ENCODE data around the gene PAIP2B. TPM values are rescaled to one million over a fixed set of nuclear protein-coding genes. Genes with fewer than 3 reads are reported as not detected.

Gene PAIP2B
- total RNA-seq, 2 experiments from 2014 or later = 3.0 to 6.9 TPM

GRCh38 chr2:71224935-71225334 is 2.0 kb downstream of the PAIP2B start:
- Histone ChIP-seq H3K9me2 (ENCODE audit: insufficient read depth, low read length) (no peaks in the 10 kb centered on the region), H3K36me3 (ENCODE audit: insufficient read depth, low read length) (no peaks in the 10 kb centered on the region), H3K4me3 (ENCODE audit: low read depth, low read length, poor library complexity, severe bottlenecking) (peak overlapping the region; percentile 73), H3K4me2 (ENCODE audit: low read length) (peak overlapping the region; percentile 97), H4K20me1 (ENCODE audit: insufficient read depth, low read length) (no peaks in the 10 kb centered on the region), H3K4me1 (ENCODE audit: insufficient read depth, low read length, poor library complexity, severe bottlenecking) (peaks cover 32% of the 10 kb centered on the region), H3K27ac (ENCODE audit: low read depth, low read length, poor library complexity, severe bottlenecking) (peak overlapping the region; percentile 4), H2AFZ (ENCODE audit: low read length) (no peak overlapping the region; the same call in 1 of the 2 replicates), H3K79me2 (ENCODE audit: insufficient read depth, low read depth, low read length) (peaks cover 20% of the 10 kb centered on the region; the same call in 1 of the 2 replicates), H3K9me3 (ENCODE audit: low read length) (peaks cover 5% of the 10 kb centered on the region; the same call in 1 of the 2 replicates)
- BruUV-seq (replicated peaks) = no TSS peak
- no peak for TF ChIP-seq CTCF (conservative IDR thresholded peaks at IDR 0.05; ENCODE audit: low read length)
- TF ChIP-seq EZH2phosphoT487 (IDR thresholded peaks at IDR 0.05; ENCODE audit: borderline replicate concordance, low read depth, low read length) = no peak
- ChIA-PET CTCF (ENCODE audit: unreplicated experiment) (no interaction called here), POLR2A (interaction anchor here (1.2 to 1.9 kb wide), 3 partner anchors 10 to 52 kb away, joined by 5 to 11 read pairs (median 6); no protein-coding TSS in a partner anchor)
- intact Hi-C loops (cut with micrococcal nuclease; ENCODE audit: unreplicated experiment) = loop anchor here (1.0 to 5.0 kb wide), 3 partner anchors 51 to 285 kb away; partner anchors contain the start of gene NAGK
- DNase-seq (ENCODE audit: low spot score) = no peak

GRCh38 chr2:71224457-71224856 is 2.4 kb downstream of the PAIP2B start:
- no TSS peak for BruUV-seq (replicated peaks)
- ChIA-PET CTCF (ENCODE audit: unreplicated experiment) (no interaction called here), POLR2A (interaction anchor here (0.9 to 1.5 kb wide), 2 partner anchors 11 to 12 kb away, joined by 3 to 5 read pairs; no protein-coding TSS in a partner anchor)
- H3K4me3 ChIP-seq (ENCODE audit: low read depth, low read length, poor library complexity, severe bottlenecking) = peak overlapping the region; percentile 73
- peak; percentile 13 for DNase-seq (ENCODE audit: low spot score)
- peak overlapping the region; percentile 4 for H3K27ac ChIP-seq (ENCODE audit: low read depth, low read length, poor library complexity, severe bottlenecking)
- peaks cover 3% of the 10 kb centered on the region; the same call in 1 of the 2 replicates for H3K9me3 ChIP-seq (ENCODE audit: low read length)
- H3K9me2 ChIP-seq (ENCODE audit: insufficient read depth, low read length) = no peaks in the 10 kb centered on the region
- no peak for TF ChIP-seq CTCF (conservative IDR thresholded peaks at IDR 0.05; ENCODE audit: low read length)
- no peak for TF ChIP-seq EZH2phosphoT487 (IDR thresholded peaks at IDR 0.05; ENCODE audit: borderline replicate concordance, low read depth, low read length)
- peak overlapping the region; percentile 49; the same call in 1 of the 2 replicates for H2AFZ ChIP-seq (ENCODE audit: low read length)
- H4K20me1 ChIP-seq (ENCODE audit: insufficient read depth, low read length) = no peaks in the 10 kb centered on the region
- H3K79me2 ChIP-seq (ENCODE audit: insufficient read depth, low read depth, low read length) = peaks cover 20% of the 10 kb centered on the region; the same call in 1 of the 2 replicates
- H3K36me3 ChIP-seq (ENCODE audit: insufficient read depth, low read length) = no peaks in the 10 kb centered on the region
- H3K4me2 ChIP-seq (ENCODE audit: low read length) = peak overlapping the region; percentile 97
- intact Hi-C loops (cut with micrococcal nuclease; ENCODE audit: unreplicated experiment) = loop anchor here (1.0 kb wide), 2 partner anchors 52 to 286 kb away; no protein-coding TSS in a partner anchor
- peaks cover 32% of the 10 kb centered on the region for H3K4me1 ChIP-seq (ENCODE audit: insufficient read depth, low read length, poor library complexity, severe bottlenecking)

GRCh38 chr2:71223767-71224333 is 3.1 kb downstream of the PAIP2B start:
- Histone ChIP-seq H3K27ac (ENCODE audit: low read depth, low read length, poor library complexity, severe bottlenecking) (no peak overlapping the region), H3K36me3 (ENCODE audit: insufficient read depth, low read length) (no peaks in the 10 kb centered on the region), H3K79me2 (ENCODE audit: insufficient read depth, low read depth, low read length) (peaks cover 20% of the 10 kb centered on the region; the same call in 1 of the 2 replicates), H3K9me3 (ENCODE audit: low read length) (no peaks in the 10 kb centered on the region), H3K9me2 (ENCODE audit: insufficient read depth, low read length) (no peaks in the 10 kb centered on the region), H4K20me1 (ENCODE audit: insufficient read depth, low read length) (no peaks in the 10 kb centered on the region), H3K4me3 (ENCODE audit: low read depth, low read length, poor library complexity, severe bottlenecking) (no peak overlapping the region), H3K4me2 (ENCODE audit: low read length) (peak overlapping the region; percentile 97), H2AFZ (ENCODE audit: low read length) (no peak overlapping the region), H3K4me1 (ENCODE audit: insufficient read depth, low read length, poor library complexity, severe bottlenecking) (peaks cover 32% of the 10 kb centered on the region)
- intact Hi-C loops (cut with micrococcal nuclease; ENCODE audit: unreplicated experiment) = loop anchor here (1.0 kb wide), 2 partner anchors 52 to 286 kb away; no protein-coding TSS in a partner anchor
- peak; percentile 81 for DNase-seq (ENCODE audit: low spot score)
- ChIA-PET CTCF (ENCODE audit: unreplicated experiment) (interaction anchor here (0.6 to 1.5 kb wide), 2 partner anchors 21 to 108 kb away, joined by 3 read pairs; no protein-coding TSS in a partner anchor), POLR2A (interaction anchor here (0.6 to 0.9 kb wide), 3 partner anchors 10 to 200 kb away, joined by 3 read pairs; no protein-coding TSS in a partner anchor)
- no TSS peak for BruUV-seq (replicated peaks)
- TF ChIP-seq CTCF (conservative IDR thresholded peaks at IDR 0.05; ENCODE audit: low read length) (peak; percentile 84), EZH2phosphoT487 (IDR thresholded peaks at IDR 0.05; ENCODE audit: borderline replicate concordance, low read depth, low read length) (no peak)
